Renal cortex interstitium (tissue), 15 donors: ENCODE measurements around the gene KLHL1. TPM values are rescaled to one million over a fixed set of nuclear protein-coding genes. Genes with fewer than 3 reads are reported as not detected.
"Not testable (repeated sequence)": the region's sequence is repeated elsewhere in the genome, so short reads cannot be mapped to it uniquely, and the experiment has no call there.

Experiments
- DNase-seq, 11 donors: peaks; one replicate each; pipeline ENCODE4 v3.0.0-alpha.2; 2013; ENCODE audit warnings: low read depth in 9 of 11, low spot score in 4 of 11; ENCODE audit errors: extremely low read depth in 1 of 11
- long read RNA-seq, 16 experiments: transcript quantifications; one replicate each; lab custom pipeline, GENCODE V29; 2026
- polyA plus RNA-seq, 3 donors: library from polyadenylated mRNA; unstranded; fragments of 120-200 nt; gene quantifications; one replicate each; pipeline ENCODE4 v1.2.1, GENCODE V29; 2013; ENCODE audit not compliant: insufficient read length in 3 of 3

The KLHL1 gene
- polyA plus RNA-seq: under 1 TPM; 0.61 to 1.00 (median 0.72) TPM
- long read RNA-seq, donor 1: 0 reads
- long read RNA-seq, donor 2: 0 reads
- long read RNA-seq, donor 3: 0 reads
- long read RNA-seq, donor 4: 0 reads
- long read RNA-seq, donor 5: 0 reads
- long read RNA-seq, donor 6: 0 reads
- long read RNA-seq, donor 7: 0 reads
- long read RNA-seq, donor 8: 0 reads
- long read RNA-seq, donor 9: 0 reads
- long read RNA-seq, donor 10: 0 reads
- long read RNA-seq, donor 11: 0 reads
- long read RNA-seq, donor 12, full-length matches to known transcripts: 1 of 1 reads
- long read RNA-seq, donor 12, partial matches to known transcripts: 0 of 1 reads
- long read RNA-seq, donor 12, other reads (novel, unspliced or antisense): 0 of 1 reads
- long read RNA-seq, donor 13: 0 reads
- long read RNA-seq, donor 14: 0 reads
- long read RNA-seq, donor 15: 0 reads
- long read RNA-seq, donor 16: 0 reads

DNA sequence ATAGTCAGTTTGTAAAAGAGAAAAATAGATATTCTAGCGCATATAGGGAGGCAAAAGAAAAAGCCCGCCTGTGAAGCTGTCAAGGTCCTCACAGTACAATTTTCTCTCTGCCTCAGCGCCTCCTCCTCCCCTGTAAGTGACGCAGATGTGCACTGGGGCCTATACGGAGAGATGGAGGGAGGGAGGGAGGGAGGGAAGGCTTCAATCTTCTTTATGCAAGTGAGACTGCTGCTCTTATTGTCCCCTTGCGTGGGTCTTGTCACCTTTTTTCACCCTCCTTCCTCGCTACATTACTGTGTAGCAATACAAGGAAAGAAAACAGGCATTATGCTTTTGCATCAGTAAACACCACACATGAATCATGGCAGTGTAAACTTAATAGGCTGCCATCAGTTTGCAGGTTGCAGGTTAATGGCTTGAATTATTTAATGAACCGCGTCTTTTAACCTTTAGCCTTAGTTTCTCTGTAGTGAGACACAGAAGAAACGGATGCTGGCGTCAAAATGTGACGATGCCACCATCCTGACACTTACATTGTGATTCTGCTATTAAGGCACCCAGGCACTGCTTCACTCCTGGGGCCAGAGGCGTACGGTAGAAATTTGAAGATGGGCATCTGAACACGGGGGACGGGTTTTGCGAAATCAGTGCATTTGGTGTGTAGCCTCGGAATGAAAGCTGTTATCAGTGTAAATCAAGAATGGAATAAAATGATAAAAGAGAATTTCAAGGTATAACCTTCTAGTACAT lies at the start of gene KLHL1:
TSS of gene KLHL1 (minus strand) at position 97 of the 750 bp plus-strand sequence. CDS start 753 bp downstream, outside the sequence.
- DNase-seq: peak in 6 of 11 donors; percentile 6 to 38 (median 22)

GRCh38 chr13:70142658-70143057 lies 34.4 kb upstream of the KLHL1 start:
- DNase-seq: not testable (repeated sequence)

- no peak for DNase-seq
These were observed 19.8 kb upstream of the KLHL1 start for GRCh38 chr13:70128098-70128497.

GRCh38 chr13:70125693-70126092 lies 17.4 kb upstream of the KLHL1 start:
- DNase-seq: no peak

DNA sequence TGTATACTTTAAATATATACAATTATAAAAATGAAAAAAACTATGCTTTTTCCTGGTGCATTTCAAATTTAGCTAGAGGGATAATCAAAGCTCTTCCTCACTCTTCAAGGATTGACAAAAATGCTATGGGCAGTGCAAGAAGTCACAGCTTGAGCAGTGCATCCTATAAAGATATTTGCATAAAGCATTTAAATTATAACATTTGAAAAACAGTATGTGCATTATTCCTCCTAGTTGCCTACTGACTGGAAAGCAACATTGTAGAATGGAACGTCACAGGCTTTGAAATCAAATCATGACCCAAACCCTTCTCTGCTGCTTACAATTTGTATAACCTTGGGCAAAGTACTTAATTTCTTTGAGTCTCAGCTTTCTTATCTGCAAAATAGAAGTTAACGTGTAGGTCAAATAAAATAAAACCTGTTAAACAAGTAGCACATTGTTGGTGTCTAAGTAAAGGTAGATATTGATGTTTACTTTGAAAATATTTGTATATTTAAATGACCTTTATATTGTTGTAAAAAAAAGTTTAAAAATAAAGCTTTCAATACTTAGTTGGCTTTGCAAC lies 9.2 kb upstream of the KLHL1 start:
- no peak for DNase-seq

DNA sequence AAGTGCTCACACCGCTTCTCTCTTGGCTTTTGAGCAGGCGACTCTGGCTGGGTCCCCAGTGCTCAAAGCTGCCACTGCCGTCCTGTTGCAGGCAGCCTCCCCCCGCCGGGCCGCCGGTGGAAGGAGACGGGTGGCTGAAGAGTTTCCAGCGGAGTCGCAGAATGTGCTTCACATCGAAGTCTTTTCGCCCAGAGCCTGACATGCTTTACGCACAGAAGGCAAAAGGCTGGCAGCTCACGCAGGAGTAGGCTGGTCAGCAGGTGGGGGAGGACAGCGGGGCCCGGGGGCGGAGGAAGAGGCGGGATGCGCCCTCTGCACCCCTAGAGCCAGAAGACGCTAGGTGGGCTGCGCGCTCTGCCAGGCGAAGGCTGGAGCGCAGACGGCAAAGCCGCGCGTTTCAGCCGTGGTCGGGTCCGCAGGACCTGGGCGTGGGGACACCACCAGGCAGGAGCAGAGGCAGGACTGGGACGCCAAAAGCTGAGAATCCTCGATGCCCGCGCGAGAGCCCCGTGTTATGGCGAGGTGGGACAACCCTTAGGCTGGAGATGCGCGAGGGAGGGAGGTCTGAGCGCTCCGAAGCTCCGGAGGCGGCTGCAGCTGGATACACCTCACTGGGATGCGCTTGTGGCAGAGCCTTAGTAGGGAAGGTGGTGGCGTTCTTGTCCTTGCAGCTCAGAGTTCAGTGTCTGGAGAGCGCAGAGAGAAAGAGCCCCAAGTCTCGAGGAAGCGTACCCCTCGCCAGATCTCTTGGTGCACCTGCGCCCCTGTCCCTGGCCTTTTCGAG lies 562 bp downstream of the KLHL1 start, which contains the start of gene ATXN8OS:
TSS of gene ATXN8OS (plus strand) at position 329 of the 784 bp plus-strand sequence.
- DNase-seq: peak in 6 of 11 donors; percentile 8 to 26 (median 11)

GRCh38 chr13:70107125-70107497 lies 1.1 kb downstream of the KLHL1 start:
- DNase-seq: peak in 1 of 11 donors; percentile 0

DNA sequence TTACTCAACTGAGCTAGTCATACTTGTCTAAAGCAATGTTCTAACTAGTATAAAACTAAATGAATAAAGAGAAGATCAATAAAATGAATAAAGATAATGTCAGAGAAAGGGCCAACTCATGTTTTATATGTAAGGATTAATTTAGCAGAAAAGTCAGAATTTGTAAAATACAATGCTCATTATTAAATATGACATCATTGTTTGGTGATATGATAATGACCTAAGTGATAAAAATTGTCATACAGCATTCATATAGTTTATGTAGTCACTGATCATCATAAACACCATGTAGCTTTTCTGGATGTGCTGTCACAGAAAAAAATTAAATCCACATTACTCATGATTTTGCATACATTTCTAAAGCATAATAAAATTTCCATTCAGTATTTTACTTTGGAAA lies 3.8 kb downstream of the KLHL1 start:
- no peak for DNase-seq

DNA sequence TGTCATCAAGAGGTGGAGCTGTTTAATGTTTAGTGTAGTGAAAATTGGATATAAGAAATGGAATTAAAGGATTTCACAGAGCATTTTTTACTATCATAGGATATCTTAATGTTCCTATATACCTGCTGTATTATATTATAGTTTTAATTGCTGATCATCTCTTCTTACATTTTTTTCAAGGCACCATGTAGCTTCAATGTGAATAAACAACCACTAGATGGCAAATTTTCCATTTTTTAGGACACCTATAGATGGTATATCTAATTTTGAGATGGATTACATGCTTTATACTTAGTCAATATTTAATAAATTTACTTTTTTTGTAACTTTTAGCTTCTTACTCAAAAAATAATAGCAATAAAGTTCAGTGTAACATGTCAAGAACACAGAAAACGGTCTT lies 9.6 kb downstream of the KLHL1 start:
- no peak for DNase-seq

- DNase-seq: peak in 1 of 11 donors; percentile 2
These were observed 18.1 kb downstream of the KLHL1 start for GRCh38 chr13:70090036-70090723.

DNA sequence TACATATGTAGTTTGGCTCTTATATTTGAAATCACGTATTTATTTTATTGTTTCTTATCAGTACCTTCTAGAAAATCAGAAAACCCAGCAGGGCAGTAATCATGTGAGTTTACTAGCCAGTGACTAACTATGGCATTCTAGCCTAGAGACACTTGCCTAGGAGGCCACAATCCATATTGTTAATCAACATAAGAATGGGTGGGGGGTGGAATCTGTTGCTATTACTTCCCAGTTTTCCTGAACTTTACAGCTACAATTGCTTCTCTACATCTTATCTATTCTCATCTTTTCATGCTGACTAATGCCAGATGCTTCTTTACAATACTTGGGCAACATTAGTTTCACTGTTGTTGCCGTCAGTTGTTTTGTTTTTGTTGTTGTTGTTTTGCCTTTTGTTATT lies 19.3 kb downstream of the KLHL1 start:
- no peak for DNase-seq

- DNase-seq: no peak
These were observed 21.0 kb downstream of the KLHL1 start for GRCh38 chr13:70087247-70087646.

- no peak for DNase-seq
These were observed 28.2 kb downstream of the KLHL1 start for GRCh38 chr13:70080012-70080411.

- DNase-seq: no peak
These were observed 53.7 kb downstream of the KLHL1 start for GRCh38 chr13:70054572-70054971.

- DNase-seq: no peak
These were observed 56.7 kb downstream of the KLHL1 start for GRCh38 chr13:70051531-70051930.

GRCh38 chr13:70043685-70044084 lies 64.6 kb downstream of the KLHL1 start:
- DNase-seq: no peak

GRCh38 chr13:70042193-70042592 lies 66.1 kb downstream of the KLHL1 start:
- DNase-seq: no peak

DNA sequence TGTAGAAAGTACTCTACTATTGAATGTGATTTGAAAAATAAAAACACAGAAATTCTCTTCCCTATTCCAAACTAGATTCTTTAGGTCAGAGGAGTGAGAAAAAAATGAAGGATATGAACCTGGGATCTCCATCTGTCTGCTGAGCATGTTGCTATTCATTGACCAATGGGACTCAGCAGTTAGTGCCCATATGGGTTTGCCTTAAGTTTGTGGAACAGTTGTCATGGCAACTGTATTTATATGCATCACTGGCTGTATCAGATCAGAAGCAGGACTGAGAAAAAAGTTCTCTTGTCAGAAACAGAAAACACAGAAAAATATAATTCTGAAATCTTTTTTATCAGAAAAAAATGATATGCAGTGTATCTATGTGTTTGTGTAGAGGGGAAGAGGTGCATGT lies 74.0 kb downstream of the KLHL1 start:
- DNase-seq: peak in 1 of 11 donors; percentile 3
